SH-SY5Y (cell line): Measurements from ENCODE around the gene KCNB1.

ENCODE experiments used
- GATA2 ChIP-seq: IDR thresholded peaks from 2 replicates; pipeline ENCODE4 v1.6.1; 2011; ENCODE audit warnings: mild to moderate bottlenecking, low read depth, low read length
- GATA3 ChIP-seq: IDR thresholded peaks from 2 replicates; pipeline ENCODE4 v1.6.1; 2011; ENCODE audit warnings: low read depth, mild to moderate bottlenecking, low read length, moderate library complexity

DNA sequence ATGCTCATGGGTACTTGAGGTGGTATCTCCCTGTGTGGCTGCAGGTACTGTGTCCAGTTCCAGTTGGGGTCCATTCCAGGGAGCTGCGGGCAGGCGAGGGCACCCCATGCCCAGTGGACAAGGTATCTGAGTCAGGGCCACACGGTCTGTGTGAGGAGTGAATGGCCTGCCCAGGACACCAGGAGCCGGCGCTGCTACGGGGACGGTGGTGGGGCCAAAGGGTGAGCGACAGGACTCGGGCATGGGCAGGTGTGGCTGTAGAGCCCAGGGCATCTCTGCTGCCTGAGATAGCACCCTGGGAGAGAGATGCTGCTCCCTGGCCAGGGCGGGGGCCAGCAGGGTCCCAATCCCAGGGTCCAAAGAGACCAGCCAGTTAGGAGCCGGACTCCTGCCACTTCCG, 147.0 kb downstream of the KCNB1 start:
- no peak for TF ChIP-seq GATA2
- no peak for TF ChIP-seq GATA3
